HG03025 (cell line): ENCODE data around the gene LMAN2.

Experiments used
- ATAC-seq: cut with Tn5 transposase; IDR thresholded peaks from one replicate; pipeline ENCODE4 v1.9.1; 2021; ENCODE audit warnings: mild to moderate bottlenecking, moderate library complexity; ENCODE audit not compliant: unreplicated experiment, low FRiP score

The LMAN2 gene

DNA sequence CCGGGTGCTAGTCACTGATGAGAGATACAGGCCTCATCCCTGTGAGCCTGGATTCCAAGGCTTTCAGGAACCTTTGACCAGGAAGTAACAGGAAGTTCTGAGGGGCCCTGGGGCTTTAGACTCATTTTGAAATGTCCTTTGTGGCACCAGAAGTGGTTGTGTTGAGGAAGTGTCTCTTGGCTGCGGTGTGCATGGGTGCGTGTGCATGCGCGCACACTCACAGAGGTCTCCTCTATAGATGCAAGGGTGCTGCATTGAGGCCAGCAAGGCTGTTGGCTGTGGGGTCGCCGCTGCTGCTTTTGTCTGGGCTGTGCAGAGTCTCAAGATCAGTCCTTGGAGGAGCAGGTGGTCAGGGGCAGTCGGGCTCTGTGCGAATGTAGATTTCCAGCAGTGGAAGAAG lies 55.5 kb downstream of the LMAN2 start:
- ATAC-seq = no peak

GRCh38 chr5:177294632-177295031 lies 56.8 kb downstream of the LMAN2 start:
- ATAC-seq = no peak

GRCh38 chr5:177293819-177294581 lies 57.5 kb downstream of the LMAN2 start:
- ATAC-seq = no peak

DNA sequence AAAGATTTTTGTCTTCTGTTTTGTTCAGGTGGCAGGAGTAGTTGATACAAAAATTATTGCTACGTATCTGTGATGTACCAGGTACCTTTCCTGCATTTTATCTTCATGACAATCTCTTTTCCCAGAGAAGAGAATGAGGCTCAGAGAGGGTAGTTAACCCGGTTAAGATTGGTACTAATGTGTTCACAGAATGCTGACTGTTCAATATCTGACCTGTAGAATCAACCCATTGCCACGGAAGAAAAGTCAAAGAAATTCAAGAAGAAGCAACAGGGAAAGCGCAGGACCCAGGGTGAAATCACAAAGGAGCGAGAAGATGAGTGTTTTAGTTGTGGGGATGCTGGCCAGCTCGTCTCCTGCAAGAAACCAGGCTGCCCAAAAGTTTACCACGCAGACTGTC lies 59.7 kb downstream of the LMAN2 start:
- no peak for ATAC-seq

DNA sequence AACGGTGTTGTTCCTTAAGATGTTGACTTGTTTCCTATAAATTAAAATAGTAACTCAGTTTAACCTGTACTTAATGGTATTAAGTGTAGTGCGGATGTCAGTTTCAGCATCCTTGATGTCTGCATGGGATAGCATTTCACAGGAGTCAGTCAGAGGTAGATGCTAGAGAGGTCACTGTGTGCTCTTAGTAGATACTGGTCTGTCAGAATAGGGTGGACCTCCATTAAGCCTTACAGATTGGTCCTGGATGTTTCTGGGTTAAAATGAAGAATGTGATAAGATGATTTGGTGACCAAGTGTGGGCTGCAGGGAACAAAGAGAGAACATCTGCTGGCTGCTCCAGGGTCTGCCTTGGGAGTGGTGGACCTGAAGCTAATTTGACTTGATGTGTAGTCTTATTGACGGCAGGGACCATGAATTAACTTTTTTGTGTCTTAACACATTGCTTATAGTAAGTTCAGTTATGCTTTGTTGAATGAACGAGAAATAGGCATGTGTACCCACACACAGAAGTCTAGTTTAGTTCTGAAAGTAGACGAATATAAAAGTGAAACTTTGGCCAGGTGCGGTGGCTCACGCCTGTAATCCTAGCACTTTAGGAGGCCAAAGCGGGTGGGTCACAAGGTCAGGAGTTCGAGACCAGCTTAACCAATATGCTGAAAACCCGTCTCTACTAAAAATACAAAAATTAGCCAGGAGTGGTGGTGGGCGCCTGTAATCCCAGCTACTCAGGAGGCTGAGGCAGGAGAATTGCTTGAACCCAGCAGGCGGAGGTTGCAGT lies 60.5 kb downstream of the LMAN2 start:
- no peak for ATAC-seq

DNA sequence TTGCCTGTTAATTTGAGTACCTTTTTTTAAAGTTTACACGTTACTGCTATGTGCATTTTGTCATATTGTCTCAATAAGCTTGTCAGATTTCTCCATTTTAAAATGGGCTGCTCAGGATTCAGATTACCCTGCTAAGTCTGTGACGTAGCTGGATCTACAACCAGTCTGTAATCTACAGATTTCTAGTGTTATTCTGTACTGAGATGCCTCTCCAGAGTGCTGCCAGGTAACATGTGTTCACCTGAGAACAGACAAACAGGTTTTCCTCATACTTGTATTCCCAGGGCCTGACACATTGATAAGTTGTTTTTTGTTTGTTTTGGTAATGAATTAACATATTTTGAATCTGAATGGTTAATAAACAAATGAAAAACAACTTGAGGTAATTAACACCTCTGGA lies 63.3 kb downstream of the LMAN2 start:
- ATAC-seq = no peak
